ENCODE measurements around the gene ATG4C.

ATG4C gene

DNA sequence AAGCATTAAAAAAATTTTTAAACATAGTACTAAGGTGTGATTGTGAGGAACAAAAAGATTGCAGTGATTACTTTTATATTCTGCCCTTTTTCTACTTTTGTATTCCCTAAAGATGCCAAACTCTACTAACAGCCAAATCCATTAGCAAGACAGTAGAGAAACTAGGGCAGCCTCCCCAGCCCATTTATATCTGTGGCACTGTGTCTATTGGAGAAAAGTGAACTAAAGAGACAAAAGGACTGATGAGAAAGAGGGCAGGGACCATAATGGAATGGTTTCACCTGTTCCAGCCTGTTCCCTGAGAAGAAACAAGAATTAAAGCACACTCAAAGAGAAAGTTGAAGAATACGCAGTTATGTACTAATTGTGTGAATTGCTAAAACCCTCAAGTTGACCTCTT is 56.6 kb downstream of the ATG4C start:
- no peak overlapping the region for H3K4me3 ChIP-seq (ENCODE audit: low read depth, low read length)
- POLR2A ChIA-PET, result no interaction called here
- CTCF ChIA-PET, result interaction anchor here (0.6 to 2.6 kb wide), 5 partner anchors 8 to 803 kb away, joined by 3 to 21 read pairs (median 16); no protein-coding TSS in a partner anchor
- H3K36me3 ChIP-seq (ENCODE audit: control insufficient read depth in 2 of 2, insufficient read depth in 1 of 2, low read length in 2 of 2), result no peaks in the 10 kb centered on the region
- no peaks in the 10 kb centered on the region for H3K9me3 ChIP-seq (ENCODE audit: control insufficient read depth, insufficient read depth, low read depth, low read length)
- H3K4me1 ChIP-seq (ENCODE audit: control insufficient read depth, insufficient read depth, low read length), result no peaks in the 10 kb centered on the region
- TF ChIP-seq SP2 (tag by site-specific recombination; IDR thresholded peaks at IDR 0.05) (no peak), ZNF777 (tag by site-specific recombination; IDR thresholded peaks at IDR 0.05; ENCODE audit: borderline replicate concordance) (no peak), ZNF629 (tag by site-specific recombination; IDR thresholded peaks at IDR 0.05) (no peak), ZNF184 (tag by site-specific recombination; IDR thresholded peaks at IDR 0.05) (no peak), ZNF544 (tag by site-specific recombination; IDR thresholded peaks at IDR 0.05) (no peak), ZNF530 (tag by site-specific recombination; IDR thresholded peaks at IDR 0.05; ENCODE audit: low read depth) (no peak), ZNF768 (tag by site-specific recombination; IDR thresholded peaks at IDR 0.05) (no peak)
- TF ChIP-seq, protein P1, sequence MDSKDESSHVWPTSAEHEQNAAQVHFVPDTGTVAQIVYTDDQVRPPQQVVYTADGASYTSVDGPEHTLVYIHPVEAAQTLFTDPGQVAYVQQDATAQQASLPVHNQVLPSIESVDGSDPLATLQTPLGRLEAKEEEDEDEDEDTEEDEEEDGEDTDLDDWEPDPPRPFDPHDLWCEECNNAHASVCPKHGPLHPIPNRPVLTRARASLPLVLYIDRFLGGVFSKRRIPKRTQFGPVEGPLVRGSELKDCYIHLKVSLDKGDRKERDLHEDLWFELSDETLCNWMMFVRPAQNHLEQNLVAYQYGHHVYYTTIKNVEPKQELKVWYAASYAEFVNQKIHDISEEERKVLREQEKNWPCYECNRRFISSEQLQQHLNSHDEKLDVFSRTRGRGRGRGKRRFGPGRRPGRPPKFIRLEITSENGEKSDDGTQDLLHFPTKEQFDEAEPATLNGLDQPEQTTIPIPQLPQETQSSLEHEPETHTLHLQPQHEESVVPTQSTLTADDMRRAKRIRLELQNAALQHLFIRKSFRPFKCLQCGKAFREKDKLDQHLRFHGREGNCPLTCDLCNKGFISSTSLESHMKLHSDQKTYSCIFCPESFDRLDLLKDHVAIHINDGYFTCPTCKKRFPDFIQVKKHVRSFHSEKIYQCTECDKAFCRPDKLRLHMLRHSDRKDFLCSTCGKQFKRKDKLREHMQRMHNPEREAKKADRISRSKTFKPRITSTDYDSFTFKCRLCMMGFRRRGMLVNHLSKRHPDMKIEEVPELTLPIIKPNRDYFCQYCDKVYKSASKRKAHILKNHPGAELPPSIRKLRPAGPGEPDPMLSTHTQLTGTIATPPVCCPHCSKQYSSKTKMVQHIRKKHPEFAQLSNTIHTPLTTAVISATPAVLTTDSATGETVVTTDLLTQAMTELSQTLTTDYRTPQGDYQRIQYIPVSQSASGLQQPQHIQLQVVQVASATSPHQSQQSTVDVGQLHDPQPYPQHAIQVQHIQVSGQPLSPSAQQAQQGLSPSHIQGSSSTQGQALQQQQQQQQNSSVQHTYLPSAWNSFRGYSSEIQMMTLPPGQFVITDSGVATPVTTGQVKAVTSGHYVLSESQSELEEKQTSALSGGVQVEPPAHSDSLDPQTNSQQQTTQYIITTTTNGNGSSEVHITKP (tag by site-specific recombination; IDR thresholded peaks at IDR 0.05), result no peak
- H3K27ac ChIP-seq (ENCODE audit: extremely low read depth, low read depth, low read length), result no peak overlapping the region

DNA sequence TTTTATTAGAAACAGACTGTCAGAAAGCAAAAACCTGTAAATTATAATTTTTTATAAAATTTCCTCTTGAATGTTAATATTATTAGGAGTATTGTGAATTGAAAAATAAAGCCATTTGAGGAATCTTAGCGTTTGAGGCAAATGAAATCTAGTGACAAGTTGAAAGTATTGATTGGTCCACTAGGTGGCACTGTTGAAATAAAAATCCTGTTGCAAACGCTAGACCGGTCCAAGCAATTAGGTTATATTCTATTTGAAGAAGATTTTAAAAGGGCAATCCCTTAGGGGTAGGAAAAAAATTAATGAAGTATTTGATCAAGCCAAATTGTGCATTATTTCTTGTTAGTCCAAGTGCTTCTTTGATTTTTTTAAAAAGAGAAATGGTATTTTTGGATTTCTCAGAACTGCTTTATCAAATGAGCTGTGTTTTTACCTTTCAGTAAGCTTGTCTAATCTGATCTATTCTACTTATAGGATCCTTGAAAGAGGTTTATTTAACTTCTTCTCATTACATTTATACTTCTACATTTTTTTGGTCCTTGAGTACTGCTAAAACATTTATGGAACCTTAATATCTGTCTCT is 57.7 kb downstream of the ATG4C start:
- Histone ChIP-seq H3K9me3 (ENCODE audit: control insufficient read depth, insufficient read depth, low read depth, low read length) (no peaks in the 10 kb centered on the region), H3K27ac (ENCODE audit: extremely low read depth, low read depth, low read length) (no peak overlapping the region), H3K4me1 (ENCODE audit: control insufficient read depth, insufficient read depth, low read length) (no peaks in the 10 kb centered on the region), H3K36me3 (ENCODE audit: control insufficient read depth in 2 of 2, insufficient read depth in 1 of 2, low read length in 2 of 2) (no peaks in the 10 kb centered on the region), H3K4me3 (ENCODE audit: low read depth, low read length) (no peak overlapping the region)
- CTCF ChIA-PET, result interaction anchor here (0.6 to 2.6 kb wide), 36 partner anchors 9 to 1306 kb away, joined by 3 to 34 read pairs (median 4); no protein-coding TSS in a partner anchor
- POLR2A ChIA-PET, result no interaction called here
- TF ChIP-seq ZNF221 (tag by site-specific recombination; IDR thresholded peaks at IDR 0.05; ENCODE audit: borderline replicate concordance), result no peak
- TF ChIP-seq, protein P2, sequence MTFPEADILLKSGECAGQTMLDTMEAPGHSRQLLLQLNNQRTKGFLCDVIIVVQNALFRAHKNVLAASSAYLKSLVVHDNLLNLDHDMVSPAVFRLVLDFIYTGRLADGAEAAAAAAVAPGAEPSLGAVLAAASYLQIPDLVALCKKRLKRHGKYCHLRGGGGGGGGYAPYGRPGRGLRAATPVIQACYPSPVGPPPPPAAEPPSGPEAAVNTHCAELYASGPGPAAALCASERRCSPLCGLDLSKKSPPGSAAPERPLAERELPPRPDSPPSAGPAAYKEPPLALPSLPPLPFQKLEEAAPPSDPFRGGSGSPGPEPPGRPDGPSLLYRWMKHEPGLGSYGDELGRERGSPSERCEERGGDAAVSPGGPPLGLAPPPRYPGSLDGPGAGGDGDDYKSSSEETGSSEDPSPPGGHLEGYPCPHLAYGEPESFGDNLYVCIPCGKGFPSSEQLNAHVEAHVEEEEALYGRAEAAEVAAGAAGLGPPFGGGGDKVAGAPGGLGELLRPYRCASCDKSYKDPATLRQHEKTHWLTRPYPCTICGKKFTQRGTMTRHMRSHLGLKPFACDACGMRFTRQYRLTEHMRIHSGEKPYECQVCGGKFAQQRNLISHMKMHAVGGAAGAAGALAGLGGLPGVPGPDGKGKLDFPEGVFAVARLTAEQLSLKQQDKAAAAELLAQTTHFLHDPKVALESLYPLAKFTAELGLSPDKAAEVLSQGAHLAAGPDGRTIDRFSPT (tag by site-specific recombination; IDR thresholded peaks at IDR 0.05), result no peak
- peak; percentile 72 for TF ChIP-seq ZNF654 (tag by site-specific recombination; IDR thresholded peaks at IDR 0.05; ENCODE audit: low read depth)
- TF ChIP-seq ZNF660 (tag by site-specific recombination; IDR thresholded peaks at IDR 0.05), result peak; percentile 40; the same call in 1 of the 2 replicates
- TF ChIP-seq OVOL3 (tag by site-specific recombination; IDR thresholded peaks at IDR 0.05), result no peak
- 0 out of 2 replicates have a peak, but pooled peaks have one; percentile 35 for TF ChIP-seq ZNF2 (tag by site-specific recombination; IDR thresholded peaks at IDR 0.05)
- no peak for TF ChIP-seq ZNF311 (tag by site-specific recombination; IDR thresholded peaks at IDR 0.05; ENCODE audit: borderline replicate concordance)
- TF ChIP-seq, protein P3, sequence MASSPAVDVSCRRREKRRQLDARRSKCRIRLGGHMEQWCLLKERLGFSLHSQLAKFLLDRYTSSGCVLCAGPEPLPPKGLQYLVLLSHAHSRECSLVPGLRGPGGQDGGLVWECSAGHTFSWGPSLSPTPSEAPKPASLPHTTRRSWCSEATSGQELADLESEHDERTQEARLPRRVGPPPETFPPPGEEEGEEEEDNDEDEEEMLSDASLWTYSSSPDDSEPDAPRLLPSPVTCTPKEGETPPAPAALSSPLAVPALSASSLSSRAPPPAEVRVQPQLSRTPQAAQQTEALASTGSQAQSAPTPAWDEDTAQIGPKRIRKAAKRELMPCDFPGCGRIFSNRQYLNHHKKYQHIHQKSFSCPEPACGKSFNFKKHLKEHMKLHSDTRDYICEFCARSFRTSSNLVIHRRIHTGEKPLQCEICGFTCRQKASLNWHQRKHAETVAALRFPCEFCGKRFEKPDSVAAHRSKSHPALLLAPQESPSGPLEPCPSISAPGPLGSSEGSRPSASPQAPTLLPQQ (tag by site-specific recombination; IDR thresholded peaks at IDR 0.05), result peak; percentile 92
- TF ChIP-seq ZNF747 (tag by site-specific recombination; IDR thresholded peaks at IDR 0.05), result no peak
- TF ChIP-seq ZNF391 (tag by site-specific recombination; IDR thresholded peaks at IDR 0.05; ENCODE audit: borderline replicate concordance, low read depth), result no peak
- no peak for TF ChIP-seq ZNF777 (tag by site-specific recombination; IDR thresholded peaks at IDR 0.05; ENCODE audit: borderline replicate concordance)
- TF ChIP-seq KLF16 (tag by site-specific recombination; IDR thresholded peaks at IDR 0.05), result no peak
- TF ChIP-seq, protein P4, sequence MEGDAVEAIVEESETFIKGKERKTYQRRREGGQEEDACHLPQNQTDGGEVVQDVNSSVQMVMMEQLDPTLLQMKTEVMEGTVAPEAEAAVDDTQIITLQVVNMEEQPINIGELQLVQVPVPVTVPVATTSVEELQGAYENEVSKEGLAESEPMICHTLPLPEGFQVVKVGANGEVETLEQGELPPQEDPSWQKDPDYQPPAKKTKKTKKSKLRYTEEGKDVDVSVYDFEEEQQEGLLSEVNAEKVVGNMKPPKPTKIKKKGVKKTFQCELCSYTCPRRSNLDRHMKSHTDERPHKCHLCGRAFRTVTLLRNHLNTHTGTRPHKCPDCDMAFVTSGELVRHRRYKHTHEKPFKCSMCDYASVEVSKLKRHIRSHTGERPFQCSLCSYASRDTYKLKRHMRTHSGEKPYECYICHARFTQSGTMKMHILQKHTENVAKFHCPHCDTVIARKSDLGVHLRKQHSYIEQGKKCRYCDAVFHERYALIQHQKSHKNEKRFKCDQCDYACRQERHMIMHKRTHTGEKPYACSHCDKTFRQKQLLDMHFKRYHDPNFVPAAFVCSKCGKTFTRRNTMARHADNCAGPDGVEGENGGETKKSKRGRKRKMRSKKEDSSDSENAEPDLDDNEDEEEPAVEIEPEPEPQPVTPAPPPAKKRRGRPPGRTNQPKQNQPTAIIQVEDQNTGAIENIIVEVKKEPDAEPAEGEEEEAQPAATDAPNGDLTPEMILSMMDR (tag by site-specific recombination; IDR thresholded peaks at IDR 0.05), result peak; percentile 33; the same call in 1 of the 2 replicates
- peak; percentile 74 for TF ChIP-seq ZFP69B (tag by site-specific recombination; IDR thresholded peaks at IDR 0.05)
